ENCODE data around the gene RAB5B. TPM values are rescaled to one million over a fixed set of nuclear protein-coding genes. Genes with fewer than 3 reads are reported as not detected.
A peak's percentile ranks its signal among the peaks of the same experiment; 100 is the strongest.

RAB5B gene
- total and polyA plus RNA-seq, 2 donors (not counting 3 experiments of a cell fraction or from before 2014, with no cell fraction given) = 103 to 105 TPM

- peaks cover 17% of the 10 kb centered on the region for H3K4me1 ChIP-seq (ENCODE audit: control insufficient read depth, extremely low read depth, insufficient read depth, low read length)
- DNase-seq (ENCODE audit: low read depth, low spot score) = peak; percentile 76
- no peaks in the 10 kb centered on the region for H3K27me3 ChIP-seq (ENCODE audit: control insufficient read depth in 2 of 2, insufficient read depth in 2 of 2, low read length in 2 of 2)
- H3K9me1 ChIP-seq (replicated peaks; ENCODE audit: control insufficient read depth, extremely low read depth, insufficient read depth, low read length) = no peaks in the 10 kb centered on the region
- CTCF ChIA-PET = interaction anchor here (0.6 to 5.4 kb wide), 36 partner anchors 9 to 304 kb away, joined by 3 to 295 read pairs (median 6); partner anchors contain the start of genes CD63, PA2G4, RAB5B and SUOX
- peak; percentile 65 for TF ChIP-seq GATA2 (IDR thresholded peaks at IDR 0.05; ENCODE audit: insufficient read depth, insufficient read length, low read depth, low read length)
- TF ChIP-seq CTCF (IDR thresholded peaks at IDR 0.05; ENCODE audit: extremely low read depth in 1 of 2, insufficient read depth in 1 of 2, low read depth in 1 of 2, low read length in 2 of 2) = no peak
- TF ChIP-seq FOS (IDR thresholded peaks at IDR 0.05; ENCODE audit: borderline replicate concordance, insufficient read depth, low read length) = peak; percentile 40
- TF ChIP-seq MYC (IDR thresholded peaks at IDR 0.05; ENCODE audit: low read depth, low read length) = no peak
- intact Hi-C loops (cut with micrococcal nuclease) (loop anchor here (1.0 to 2.0 kb wide), 5 partner anchors 12 to 290 kb away; partner anchors contain the start of gene RPS26), dilution Hi-C loops (cut with MboI; ENCODE audit: extremely low pct_ligation_motif_present, low sequenced_read_pairs) (no loop called here)
- no peaks in the 10 kb centered on the region for H4K20me1 ChIP-seq (replicated peaks; ENCODE audit: control insufficient read depth, extremely low read depth, insufficient read depth, low read length)
- peak overlapping the region; percentile 86 for H3K4me2 ChIP-seq (ENCODE audit: insufficient read depth, low read length)
- H3K36me3 ChIP-seq (ENCODE audit: control insufficient read depth in 2 of 2, extremely low read depth in 1 of 2, insufficient read depth in 2 of 2, low read length in 2 of 2) = peaks cover 2 to 7% of the 10 kb centered on the region in 2 experiments
- peak overlapping the region in 1 of 3 experiments; percentile 38 for H3K4me3 ChIP-seq (replicated peaks in 1 of 3; ENCODE audit: insufficient read depth in 1 of 3, low read depth in 1 of 3, low read length in 3 of 3)
- H2AFZ ChIP-seq (ENCODE audit: low read depth, low read length) = peak overlapping the region; percentile 61
- H3K9ac ChIP-seq (replicated peaks; ENCODE audit: extremely low read depth, insufficient read depth, low read length) = peak overlapping the region; percentile 20
- H3K9me3 ChIP-seq (replicated peaks; ENCODE audit: control insufficient read depth, insufficient read depth, low read length) = no peaks in the 10 kb centered on the region
- POLR2A ChIA-PET = interaction anchor here (0.9 to 1.4 kb wide), 2 partner anchors 12 to 32 kb away, joined by 4 to 9 read pairs; partner anchors contain the start of gene SUOX
- peak; percentile 96 for FAIRE-seq
- BruUV-seq (replicated peaks) = no TSS peak
- no peaks in the 10 kb centered on the region for H3K79me2 ChIP-seq (ENCODE audit: control insufficient read depth, insufficient read depth, low read length)
- H3K27ac ChIP-seq (ENCODE audit: insufficient read depth, low read depth, low read length) = peak overlapping the region; percentile 14
Observed at GRCh38 chr12:56029166-56029519, 55.3 kb downstream of the RAB5B start.

Data from endothelial cell of umbilical vein (primary cell).